ENCODE measurements around the gene HDGFL2. TPM values are rescaled to one million over a fixed set of nuclear protein-coding genes. Genes with fewer than 3 reads are reported as not detected.

HDGFL2 gene
- polyA plus RNA-seq, 3 donors, result 7.0 to 13.2 (median 10.5) TPM

DNA sequence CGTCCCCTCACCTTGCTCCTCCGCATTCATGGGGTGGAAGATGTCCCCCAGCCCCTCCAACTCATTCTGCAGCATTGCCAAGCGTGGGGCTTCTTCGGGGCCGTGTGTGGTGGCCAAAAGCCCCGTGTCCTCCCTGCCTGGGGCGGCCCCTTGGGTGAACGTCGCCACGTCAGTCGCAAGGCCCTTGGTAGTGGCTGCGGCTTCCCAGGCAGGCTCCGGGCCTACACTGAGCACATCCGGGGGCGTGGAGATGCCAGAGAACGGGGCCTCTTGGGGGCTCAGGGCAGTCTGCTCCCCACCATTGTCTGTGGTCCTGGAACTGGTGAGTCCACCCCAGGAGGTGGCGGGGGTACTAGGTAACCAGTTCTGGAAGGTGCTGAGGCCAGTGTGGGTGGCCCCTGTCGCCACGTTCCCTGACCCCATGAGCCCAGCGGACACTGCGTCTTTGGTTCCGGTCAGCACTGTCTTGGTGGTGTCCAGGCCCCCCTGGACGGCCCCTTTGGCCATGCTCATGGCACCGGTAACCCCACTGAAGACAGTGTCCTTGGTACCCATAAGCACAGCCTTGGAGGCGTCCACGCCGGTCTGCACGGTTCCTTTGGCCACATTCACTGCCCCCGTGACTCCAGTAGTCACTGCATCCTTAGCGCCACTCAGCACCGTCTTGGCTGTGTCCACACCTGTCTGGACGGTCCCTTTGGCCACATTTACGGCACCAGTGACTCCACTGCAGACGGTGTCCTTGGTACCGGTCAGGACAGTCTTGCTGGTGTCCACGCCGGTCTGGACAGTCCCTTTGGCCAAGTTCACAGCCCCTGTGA, 38.5 kb downstream of the HDGFL2 start:
- Histone ChIP-seq H3K4me2 (replicated peaks; ENCODE audit: extremely low read depth, low read length, poor library complexity, severe bottlenecking) (no peak overlapping the region), H3K27ac (ENCODE audit: low read depth in 1 of 2, low read length in 2 of 2) (no peak overlapping the region), H3K36me3 (replicated peaks in 1 of 2; ENCODE audit: control insufficient read depth in 1 of 2, insufficient read depth in 2 of 2, low read length in 2 of 2) (peaks cover 0 to 2% of the 10 kb centered on the region in 2 donors), H3K9me3 (replicated peaks in 1 of 2; ENCODE audit: control insufficient read depth in 1 of 2, insufficient read depth in 1 of 2, low read length in 2 of 2) (no peaks in the 10 kb centered on the region), H3K79me2 (ENCODE audit: insufficient read depth, low read length) (no peaks in the 10 kb centered on the region), H3K4me1 (ENCODE audit: control insufficient read depth in 1 of 2, insufficient read depth in 2 of 2, low read length in 2 of 2) (peaks cover 0 to 6% of the 10 kb centered on the region in 2 donors), H3K27me3 (ENCODE audit: control insufficient read depth in 2 of 2, insufficient read depth in 2 of 2, low read length in 2 of 2) (no peaks in the 10 kb centered on the region), H4K20me1 (ENCODE audit: insufficient read depth, low read length) (no peaks in the 10 kb centered on the region), H3K4me3 (replicated peaks in 1 of 3; ENCODE audit: low read depth in 2 of 3, low read length in 3 of 3) (no peak overlapping the region), H2AFZ (ENCODE audit: insufficient read depth, low read depth, low read length, poor library complexity, severe bottlenecking) (no peak overlapping the region), H3K9ac (ENCODE audit: insufficient read depth, low read length, poor library complexity, severe bottlenecking) (no peak overlapping the region)
- peaks cover 3 to 7% (median 4%) of the 10 kb centered on the region in 3 donors for H3K27me3 Mint-ChIP-seq (ENCODE audit: low read depth in 3 of 3)
- peaks cover 9 to 15% of the 10 kb centered on the region in 2 donors for H3K36me3 Mint-ChIP-seq
- 85% methylated on average over 36 of the region's 37 CpGs for WGBS (ENCODE audit: insufficient coverage)
- intact Hi-C loops (cut with micrococcal nuclease), result no loop called here
- no peak for DNase-seq
- no peak overlapping the region for H3K4me3 Mint-ChIP-seq
- TF ChIP-seq, protein P1, sequence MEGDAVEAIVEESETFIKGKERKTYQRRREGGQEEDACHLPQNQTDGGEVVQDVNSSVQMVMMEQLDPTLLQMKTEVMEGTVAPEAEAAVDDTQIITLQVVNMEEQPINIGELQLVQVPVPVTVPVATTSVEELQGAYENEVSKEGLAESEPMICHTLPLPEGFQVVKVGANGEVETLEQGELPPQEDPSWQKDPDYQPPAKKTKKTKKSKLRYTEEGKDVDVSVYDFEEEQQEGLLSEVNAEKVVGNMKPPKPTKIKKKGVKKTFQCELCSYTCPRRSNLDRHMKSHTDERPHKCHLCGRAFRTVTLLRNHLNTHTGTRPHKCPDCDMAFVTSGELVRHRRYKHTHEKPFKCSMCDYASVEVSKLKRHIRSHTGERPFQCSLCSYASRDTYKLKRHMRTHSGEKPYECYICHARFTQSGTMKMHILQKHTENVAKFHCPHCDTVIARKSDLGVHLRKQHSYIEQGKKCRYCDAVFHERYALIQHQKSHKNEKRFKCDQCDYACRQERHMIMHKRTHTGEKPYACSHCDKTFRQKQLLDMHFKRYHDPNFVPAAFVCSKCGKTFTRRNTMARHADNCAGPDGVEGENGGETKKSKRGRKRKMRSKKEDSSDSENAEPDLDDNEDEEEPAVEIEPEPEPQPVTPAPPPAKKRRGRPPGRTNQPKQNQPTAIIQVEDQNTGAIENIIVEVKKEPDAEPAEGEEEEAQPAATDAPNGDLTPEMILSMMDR (IDR thresholded peaks at IDR 0.05), result no peak
- H3K4me1 Mint-ChIP-seq, result peaks cover 7% of the 10 kb centered on the region
- no peaks in the 10 kb centered on the region for H3K9me3 Mint-ChIP-seq
- no peak overlapping the region for H3K27ac Mint-ChIP-seq

DNA sequence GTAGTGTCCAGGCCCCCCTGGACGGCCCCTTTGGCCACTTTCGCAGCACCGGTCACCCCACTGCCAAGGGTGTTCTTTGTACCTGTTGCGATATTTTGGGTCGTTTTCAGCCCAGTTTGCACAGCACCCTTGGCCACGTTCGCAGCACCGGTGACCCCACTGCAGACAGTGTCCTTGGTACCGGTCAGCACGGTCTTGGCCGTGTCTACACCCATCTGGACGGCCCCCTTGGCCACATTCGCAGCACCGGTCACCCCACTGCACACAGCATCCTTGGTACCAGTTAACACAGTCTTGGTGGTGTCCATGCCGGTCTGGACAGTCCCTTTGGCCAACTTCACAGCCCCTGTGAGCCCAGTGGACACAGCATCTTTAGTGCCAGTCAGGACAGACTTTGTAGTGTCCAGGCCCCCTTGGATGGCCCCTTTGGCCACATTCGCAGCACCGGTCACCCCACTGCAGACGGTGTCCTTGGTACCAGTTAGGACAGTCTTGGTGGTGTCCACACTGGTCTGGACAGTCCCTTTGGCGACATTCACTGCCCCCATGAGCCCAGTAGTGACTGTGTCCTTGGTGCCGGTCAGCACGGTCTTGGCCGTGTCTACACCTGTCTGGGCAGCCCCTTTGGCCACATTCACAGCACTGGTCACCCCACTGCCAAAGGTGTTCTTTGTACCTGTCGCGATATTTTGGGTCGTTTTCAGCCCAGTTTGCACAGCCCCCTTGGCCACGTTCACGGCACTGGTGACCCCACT, 39.4 kb downstream of the HDGFL2 start:
- H3K9me3 Mint-ChIP-seq, result no peaks in the 10 kb centered on the region
- Histone ChIP-seq H2AFZ (ENCODE audit: insufficient read depth, low read depth, low read length, poor library complexity, severe bottlenecking) (no peak overlapping the region), H3K4me1 (ENCODE audit: control insufficient read depth in 1 of 2, insufficient read depth in 2 of 2, low read length in 2 of 2) (peaks cover 0 to 4% of the 10 kb centered on the region in 2 donors), H3K27ac (ENCODE audit: low read depth in 1 of 2, low read length in 2 of 2) (no peak overlapping the region), H3K4me2 (replicated peaks; ENCODE audit: extremely low read depth, low read length, poor library complexity, severe bottlenecking) (no peak overlapping the region), H3K4me3 (replicated peaks in 1 of 3; ENCODE audit: low read depth in 2 of 3, low read length in 3 of 3) (no peak overlapping the region), H3K9me3 (replicated peaks in 1 of 2; ENCODE audit: control insufficient read depth in 1 of 2, insufficient read depth in 1 of 2, low read length in 2 of 2) (no peaks in the 10 kb centered on the region), H3K9ac (ENCODE audit: insufficient read depth, low read length, poor library complexity, severe bottlenecking) (no peak overlapping the region), H3K79me2 (ENCODE audit: insufficient read depth, low read length) (no peaks in the 10 kb centered on the region), H3K27me3 (ENCODE audit: control insufficient read depth in 2 of 2, insufficient read depth in 2 of 2, low read length in 2 of 2) (no peaks in the 10 kb centered on the region), H3K36me3 (replicated peaks in 1 of 2; ENCODE audit: control insufficient read depth in 1 of 2, insufficient read depth in 2 of 2, low read length in 2 of 2) (no peaks in the 10 kb centered on the region), H4K20me1 (ENCODE audit: insufficient read depth, low read length) (no peaks in the 10 kb centered on the region)
- no peak overlapping the region for H3K4me3 Mint-ChIP-seq
- H3K4me1 Mint-ChIP-seq, result peaks cover 3% of the 10 kb centered on the region
- H3K27me3 Mint-ChIP-seq (ENCODE audit: low read depth in 3 of 3), result peaks cover 3 to 8% (median 7%) of the 10 kb centered on the region in 3 donors
- WGBS (ENCODE audit: insufficient coverage), result 84% methylated on average over 27 of the region's 27 CpGs
- intact Hi-C loops (cut with micrococcal nuclease), result no loop called here
- TF ChIP-seq, protein P1 (IDR thresholded peaks at IDR 0.05), result no peak
- peaks cover 3 to 7% of the 10 kb centered on the region in 2 donors for H3K36me3 Mint-ChIP-seq
- DNase-seq, result no peak
- peak overlapping the region in 1 of 7 donors; percentile 56 for H3K27ac Mint-ChIP-seq

Measured in CD14-positive monocyte (primary cell).